Activated CD4-positive, alpha-beta T cell treated with anti-CD3 and anti-CD28 coated beads, Interleukin-2, amount 50 U/mL, for 1 hour (primary cell): Measurements from ENCODE around the gene LILRA5.
"Not testable (repeated sequence)": the region's sequence is repeated elsewhere in the genome, so short reads cannot be mapped to it uniquely, and the experiment has no call there.

Source experiments
- DNase-seq: peaks from one replicate; pipeline ENCODE4 v3.0.0-alpha.2; 2020

Gene LILRA5

GRCh38 chr19:54299515-54299914, 13.5 kb downstream of the LILRA5 start:
- DNase-seq = no peak

- DNase-seq = no peak
These were observed 13.9 kb downstream of the LILRA5 start for GRCh38 chr19:54299126-54299498.

GRCh38 chr19:54298357-54299125, 14.4 kb downstream of the LILRA5 start:
- no peak for DNase-seq

- DNase-seq = no peak
These were observed 15.1 kb downstream of the LILRA5 start for GRCh38 chr19:54297759-54298305.

- DNase-seq = no peak
These were observed 18.4 kb downstream of the LILRA5 start for GRCh38 chr19:54294539-54294938.

- not testable (repeated sequence) for DNase-seq
These were observed 23.8 kb downstream of the LILRA5 start for GRCh38 chr19:54289160-54289559.

GRCh38 chr19:54287456-54287855, 25.5 kb downstream of the LILRA5 start:
- DNase-seq = no peak

GRCh38 chr19:54286283-54286682, 26.7 kb downstream of the LILRA5 start:
- not testable (repeated sequence) for DNase-seq

GRCh38 chr19:54285427-54286056, 27.4 kb downstream of the LILRA5 start:
- DNase-seq = not testable (repeated sequence)

GRCh38 chr19:54282686-54283470, 30.1 kb downstream of the LILRA5 start:
- no peak for DNase-seq

- not testable (repeated sequence) for DNase-seq
These were observed 31.3 kb downstream of the LILRA5 start for GRCh38 chr19:54281729-54282075.

- no peak for DNase-seq
These were observed 31.8 kb downstream of the LILRA5 start, which contains the start of gene LILRB2 for GRCh38 chr19:54281007-54281728. TSS of gene LILRB2 (minus strand) at chr19:54281110. CDS start at chr19:54280496, 614 bp downstream.

- DNase-seq = not testable (repeated sequence)
These were observed 32.5 kb downstream of the LILRA5 start for GRCh38 chr19:54280441-54280840.

- not testable (repeated sequence) for DNase-seq
These were observed 32.9 kb downstream of the LILRA5 start for GRCh38 chr19:54280025-54280424.

GRCh38 chr19:54279406-54279962, 33.5 kb downstream of the LILRA5 start:
- no peak for DNase-seq

GRCh38 chr19:54278571-54279195, 34.3 kb downstream of the LILRA5 start:
- not testable (repeated sequence) for DNase-seq

GRCh38 chr19:54278056-54278455, 34.9 kb downstream of the LILRA5 start:
- not testable (repeated sequence) for DNase-seq

- DNase-seq = not testable (repeated sequence)
These were observed 35.8 kb downstream of the LILRA5 start for GRCh38 chr19:54277111-54277615.

GRCh38 chr19:54275951-54276350, 37.0 kb downstream of the LILRA5 start:
- no peak for DNase-seq

- DNase-seq = not testable (repeated sequence)
These were observed 38.5 kb downstream of the LILRA5 start for GRCh38 chr19:54274516-54274915.

- no peak for DNase-seq
These were observed 39.1 kb downstream of the LILRA5 start for GRCh38 chr19:54273821-54274220.
